GM19438 (cell line): ENCODE results near the gene KIF5B.
"Not testable (repeated sequence)": the region's sequence is repeated elsewhere in the genome, so short reads cannot be mapped to it uniquely, and the experiment has no call there.

Experiments used
- ATAC-seq: cut with Tn5 transposase; IDR thresholded peaks from one replicate; pipeline ENCODE4 v1.9.1; 2021; ENCODE audit warnings: low read depth; ENCODE audit not compliant: unreplicated experiment

Gene KIF5B

DNA sequence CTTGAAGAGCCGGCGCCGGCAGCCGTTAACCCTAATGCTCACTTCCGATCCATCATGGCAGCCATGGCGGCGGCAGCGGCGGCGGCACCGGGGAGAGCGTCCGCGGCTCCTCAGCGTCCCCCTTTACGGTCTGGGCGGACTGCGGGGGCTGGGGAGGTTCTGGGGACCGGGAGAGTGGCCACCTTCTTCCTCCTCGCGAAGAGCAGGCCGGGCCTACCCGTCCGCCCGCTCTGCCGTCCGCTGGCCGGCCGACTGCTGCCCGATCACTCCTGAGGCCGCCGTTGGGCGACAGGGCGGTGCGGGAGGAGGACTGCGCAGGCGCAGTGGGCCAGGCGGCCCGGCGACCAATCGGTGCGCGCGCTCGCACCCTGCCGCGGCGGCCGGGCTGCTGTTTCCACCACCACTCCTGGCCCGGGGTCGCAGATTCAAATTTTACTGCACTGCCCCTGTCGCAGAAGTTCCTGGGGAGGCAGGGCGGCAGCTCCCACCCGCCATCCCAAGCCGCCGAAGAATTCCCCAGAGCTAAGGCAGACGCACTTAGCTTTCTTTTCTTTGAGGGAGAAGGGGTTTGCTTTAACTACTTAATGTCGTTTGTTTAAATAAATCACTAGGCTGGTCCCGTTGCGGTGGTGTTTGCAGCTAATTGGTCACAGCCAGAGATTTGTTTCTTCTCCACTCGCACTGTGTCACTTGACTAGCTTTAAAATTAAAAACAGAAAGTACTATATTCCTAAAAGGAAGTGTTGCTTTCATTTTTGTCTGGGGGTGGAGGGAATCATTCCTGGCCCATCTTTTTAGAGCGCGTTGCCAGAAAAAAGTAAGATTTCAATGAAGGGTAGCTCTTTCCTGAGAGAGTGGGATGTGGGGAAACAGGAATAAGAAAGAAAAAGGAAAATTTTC is at the start of gene KIF5B:
Gene KIF5B, minus strand, starts transcription at position 290 of the 900 bp plus-strand sequence. CDS start 452 bp downstream, outside the sequence.
- peak; percentile 80 for ATAC-seq

DNA sequence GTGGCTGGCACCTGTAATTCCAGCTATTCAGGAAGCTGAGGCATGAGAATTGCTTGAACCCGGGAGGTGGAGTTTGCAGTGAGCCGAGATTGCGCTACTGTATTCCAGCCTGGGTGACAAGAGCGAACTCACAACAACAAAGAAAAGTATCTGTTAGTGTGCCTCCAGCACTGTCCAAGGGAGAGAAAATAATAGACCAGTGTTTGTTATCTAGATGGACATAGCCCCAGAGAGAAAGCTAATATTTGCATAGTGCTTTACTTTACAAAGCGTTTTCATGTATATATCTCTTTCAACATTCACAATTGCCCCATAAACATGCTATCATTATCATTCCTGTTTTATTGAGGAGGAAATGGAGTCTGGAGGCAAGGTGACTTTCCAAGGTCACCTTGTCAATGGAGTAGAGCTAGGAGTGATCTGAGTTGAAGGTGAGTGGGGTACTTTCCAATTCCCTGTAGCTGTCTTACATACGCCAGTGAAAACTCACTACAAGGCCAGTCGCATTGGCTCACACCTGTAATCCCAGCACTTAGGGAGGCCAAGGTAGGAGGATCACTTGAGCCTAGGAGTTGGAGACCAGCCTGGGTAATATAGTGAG is 49.7 kb upstream of the KIF5B start:
- no peak for ATAC-seq

DNA sequence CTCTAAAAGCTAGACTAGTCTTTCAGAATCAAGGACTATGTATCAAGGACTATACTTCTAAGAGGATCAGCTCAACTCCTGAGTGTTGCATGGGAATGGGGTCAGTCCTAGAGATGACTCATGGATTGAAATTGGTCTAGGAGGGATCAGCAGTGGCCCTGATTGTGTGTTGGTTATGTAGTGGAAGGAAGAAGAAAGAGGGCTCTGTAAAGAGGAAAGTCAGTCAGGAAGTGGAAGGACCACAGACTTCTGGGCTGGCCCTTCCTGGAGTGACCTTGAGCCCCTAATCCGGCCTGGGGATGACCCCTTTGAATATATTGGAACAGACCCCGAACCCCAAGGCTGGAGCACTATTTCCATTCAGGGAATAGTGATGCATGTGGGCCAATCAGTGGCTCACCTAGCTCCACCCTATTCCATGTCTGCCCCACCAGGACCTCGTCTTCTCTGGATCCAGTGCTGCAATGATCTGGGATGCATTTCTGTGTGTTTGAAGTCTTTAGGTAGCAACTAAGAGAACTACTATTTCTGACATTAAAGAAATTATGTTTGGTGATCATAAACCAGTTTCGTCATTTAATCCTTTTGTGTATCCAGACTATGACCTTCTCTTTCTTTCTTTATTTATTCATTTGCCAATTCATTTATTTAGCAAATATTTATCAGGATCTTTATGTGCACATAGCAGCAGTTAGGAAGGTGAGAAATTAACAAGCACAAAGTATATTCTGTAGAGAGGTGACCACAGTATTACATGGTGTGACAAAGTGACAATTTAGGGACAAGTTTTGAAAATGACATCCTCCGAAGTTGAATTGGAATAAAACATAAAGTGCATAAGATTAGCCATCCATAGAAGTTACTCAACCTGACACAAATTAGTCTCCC is 48.6 kb upstream of the KIF5B start:
- no peak for ATAC-seq

DNA sequence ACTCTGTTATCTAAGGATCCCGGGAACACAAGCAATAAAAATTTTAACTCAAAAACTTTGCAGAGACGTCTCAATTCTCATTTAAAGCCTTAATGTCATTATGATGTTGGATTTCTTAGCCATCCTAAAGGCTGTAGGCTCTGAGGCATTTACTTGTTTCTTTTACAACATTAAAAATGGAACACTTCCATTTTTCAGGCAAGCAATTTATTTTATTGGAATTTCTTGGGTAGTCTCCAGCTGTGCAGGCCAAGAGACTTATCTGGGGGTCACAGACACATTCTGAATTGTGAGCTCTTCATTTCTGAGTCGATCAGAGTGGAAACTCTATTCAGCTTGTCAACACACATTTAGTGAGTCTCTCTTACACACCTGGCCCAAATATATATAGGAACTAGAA is 48.0 kb upstream of the KIF5B start:
- ATAC-seq, result no peak

DNA sequence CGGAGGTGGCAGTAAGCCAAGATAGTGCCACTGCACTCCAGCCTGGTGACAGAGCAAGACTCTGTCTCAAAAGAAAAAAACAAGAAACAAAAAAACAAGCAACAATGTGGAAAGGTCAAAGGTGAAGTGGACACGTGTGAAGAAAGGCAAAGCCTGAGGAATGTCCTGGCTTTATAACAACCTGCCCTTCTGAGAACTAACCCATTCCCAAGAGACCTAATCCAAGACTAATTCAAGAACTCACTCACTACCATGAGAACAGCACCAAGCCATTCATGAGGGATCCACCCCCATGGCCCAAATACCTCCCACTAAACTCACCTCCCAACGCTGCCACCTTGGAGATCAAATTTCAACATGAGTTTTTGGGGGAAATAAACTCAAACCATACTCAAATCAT is 47.5 kb upstream of the KIF5B start:
- no peak for ATAC-seq

DNA sequence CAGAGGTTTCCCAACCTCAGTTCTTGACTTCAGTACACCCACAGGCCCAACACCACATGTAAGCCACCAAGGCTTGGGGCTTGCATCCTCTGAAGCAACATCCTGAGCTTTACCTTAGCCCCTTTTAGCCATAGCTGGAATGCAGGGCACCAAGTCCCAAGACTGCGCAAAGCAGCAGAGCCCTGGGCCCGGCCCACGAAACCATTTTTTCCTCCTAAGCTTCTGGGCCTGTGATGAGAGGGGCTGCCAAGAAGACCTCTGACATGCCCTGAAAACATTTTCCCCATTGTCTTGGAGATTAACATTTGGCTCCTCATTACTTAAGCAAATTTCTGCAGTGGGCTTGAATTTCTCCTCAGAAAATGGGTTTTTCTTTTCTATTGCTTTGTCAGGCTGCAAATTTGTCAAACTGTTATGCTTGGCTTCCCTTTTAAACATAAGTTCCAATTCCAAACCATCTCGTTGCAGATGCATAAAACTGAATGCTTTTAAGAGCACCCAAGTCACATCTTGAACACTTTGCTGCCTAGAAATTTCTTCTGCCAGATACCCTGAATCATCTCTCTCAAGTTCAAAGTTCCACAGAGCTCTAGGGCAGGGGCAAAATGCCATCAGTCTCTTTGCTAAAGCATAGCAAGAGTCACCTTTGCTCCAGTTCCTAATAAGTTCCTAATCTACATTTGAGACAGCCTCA is 42.5 kb upstream of the KIF5B start:
- ATAC-seq, result not testable (repeated sequence)

DNA sequence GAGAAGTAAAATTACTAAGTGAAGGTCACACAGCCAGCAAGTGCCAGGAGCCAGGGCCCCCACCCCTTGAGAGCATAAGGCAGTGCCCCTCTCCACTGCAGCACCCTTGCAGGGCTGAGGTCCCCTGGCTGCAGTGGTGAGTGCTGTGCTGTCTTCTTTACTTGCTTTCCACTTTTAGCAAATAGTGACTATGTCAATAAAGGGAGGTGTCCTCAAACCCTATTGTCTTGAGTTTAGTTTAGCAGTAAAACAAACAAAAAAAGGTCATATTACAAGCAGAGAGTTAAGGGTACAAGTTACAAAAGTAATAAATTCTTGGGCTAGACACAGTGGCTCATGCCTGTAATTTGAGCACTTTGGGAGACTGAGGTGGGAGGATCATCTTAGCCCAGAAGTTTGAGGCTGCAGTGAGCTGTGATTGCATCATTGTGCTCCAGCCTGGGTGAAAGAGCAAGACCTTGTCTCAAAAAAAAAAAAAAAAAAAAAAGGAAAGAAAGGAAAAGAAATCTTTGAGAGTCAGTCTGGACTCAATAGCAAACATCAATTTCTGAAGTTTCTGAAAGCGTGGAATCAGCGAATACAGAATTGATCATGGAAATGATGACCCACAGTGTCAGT is 39.0 kb upstream of the KIF5B start:
- no peak for ATAC-seq

DNA sequence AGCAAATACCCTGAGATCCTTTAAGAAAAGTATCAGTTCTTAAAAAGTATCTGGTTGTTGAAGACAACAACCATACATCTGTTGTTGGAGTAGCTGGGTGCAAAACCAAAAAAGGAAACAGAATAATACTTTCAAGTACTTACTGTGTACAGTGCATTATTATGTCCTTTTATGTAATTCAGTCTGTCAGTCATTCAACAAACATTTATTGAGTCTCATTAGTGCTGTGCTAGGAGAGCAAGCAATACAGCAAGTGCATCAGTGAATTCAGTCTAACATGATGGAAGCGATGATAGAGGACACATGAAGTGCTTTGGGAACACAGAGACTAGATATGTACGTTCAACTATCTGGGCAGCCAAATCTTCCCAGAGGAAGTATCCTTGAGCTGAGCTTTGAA is 37.4 kb upstream of the KIF5B start:
- ATAC-seq, result no peak

DNA sequence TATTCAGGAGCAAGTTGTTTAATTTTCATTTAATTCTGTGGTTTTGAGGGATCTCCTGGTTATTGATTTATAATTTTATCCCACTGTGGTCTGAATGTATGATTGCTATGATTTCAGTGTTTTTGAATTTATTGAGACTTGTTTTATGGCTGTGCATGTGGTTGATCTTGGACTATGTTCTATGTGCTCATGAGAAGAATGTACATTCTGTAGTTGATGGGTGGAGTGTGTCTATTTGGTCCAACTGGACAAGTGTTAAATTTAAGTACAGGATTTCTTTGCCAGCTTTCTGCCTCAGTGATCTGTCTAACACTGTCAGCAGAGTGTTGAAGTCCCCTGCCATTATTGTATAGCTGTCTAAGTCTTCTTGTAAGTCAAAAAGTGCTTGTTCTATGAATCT is 34.8 kb upstream of the KIF5B start:
- no peak for ATAC-seq

DNA sequence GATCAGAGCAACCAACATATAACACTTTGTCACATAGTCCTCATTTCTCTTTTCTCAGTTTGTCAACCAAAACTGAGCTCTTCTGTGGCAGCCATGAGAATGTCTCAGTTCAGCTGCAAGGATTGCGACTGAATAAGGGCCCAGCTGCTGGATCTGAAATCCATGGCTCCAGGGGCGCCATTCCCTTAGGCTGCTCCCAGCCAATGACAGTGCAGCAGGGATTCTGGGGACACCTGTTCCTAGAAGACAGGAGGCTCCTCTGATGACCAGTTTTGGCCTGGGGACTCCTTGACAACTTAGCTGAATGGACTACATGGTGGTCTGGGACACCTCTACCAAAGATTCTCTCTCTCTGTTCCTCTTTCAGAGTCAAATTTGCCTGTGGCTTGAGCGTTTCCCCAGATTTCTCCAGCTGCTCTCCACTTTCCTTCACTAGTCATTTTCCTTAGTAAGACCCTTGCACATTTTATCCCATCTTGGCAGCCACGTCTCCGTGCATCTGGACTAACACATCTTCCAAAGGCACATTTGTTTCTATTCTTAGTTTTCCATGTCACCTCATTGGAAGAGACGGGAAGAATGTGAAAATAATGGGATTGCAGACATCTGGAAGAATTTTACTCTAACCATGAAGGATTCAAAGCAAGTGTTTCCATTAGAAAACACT is 28.1 kb upstream of the KIF5B start:
- ATAC-seq, result no peak

DNA sequence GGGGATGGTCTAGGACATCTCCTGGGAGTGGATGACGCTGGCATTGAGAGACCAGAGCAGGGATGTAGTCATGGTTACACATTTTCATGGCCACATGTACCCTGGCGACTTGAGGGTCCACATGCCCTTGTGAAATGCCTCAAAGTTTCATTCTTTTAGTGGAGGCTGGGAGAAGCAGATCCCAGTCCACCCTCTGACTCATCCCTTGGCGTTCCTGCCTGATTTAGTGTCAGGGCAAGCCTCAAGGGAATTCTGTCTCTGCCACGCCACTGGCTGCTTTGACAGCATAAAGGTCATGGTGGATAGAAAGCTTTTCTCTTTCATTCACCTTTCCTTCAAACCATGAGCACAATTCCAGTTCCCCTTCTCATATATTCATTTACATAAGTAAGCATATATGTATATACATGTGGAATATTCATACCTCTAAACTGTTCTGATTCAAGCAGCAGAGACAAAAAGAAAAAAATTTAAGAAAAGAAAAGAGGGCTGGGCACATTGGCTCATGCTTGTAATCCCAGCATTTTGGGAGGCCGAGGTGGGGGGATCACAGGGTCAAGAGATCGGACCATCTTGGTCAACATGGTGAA is 21.8 kb upstream of the KIF5B start:
- no peak for ATAC-seq

DNA sequence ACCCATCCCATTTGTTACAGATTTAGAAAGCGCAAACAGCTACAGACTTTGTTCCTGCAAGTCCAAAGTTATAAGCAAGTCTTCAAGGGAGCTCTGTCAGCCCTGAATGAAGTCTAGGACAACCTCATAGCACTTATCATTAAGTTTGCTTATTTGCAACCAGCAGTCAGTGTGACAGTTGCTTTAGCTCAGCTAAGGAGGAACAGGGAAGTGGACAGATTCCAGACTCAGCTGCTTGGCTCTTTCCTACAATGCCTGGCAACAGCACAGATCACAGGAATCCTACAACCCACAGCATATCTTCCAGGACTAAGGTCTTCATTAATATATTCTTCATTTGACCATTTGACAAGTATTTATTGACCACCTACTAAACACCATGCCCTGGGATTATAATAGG is 17.4 kb upstream of the KIF5B start:
- ATAC-seq, result no peak

DNA sequence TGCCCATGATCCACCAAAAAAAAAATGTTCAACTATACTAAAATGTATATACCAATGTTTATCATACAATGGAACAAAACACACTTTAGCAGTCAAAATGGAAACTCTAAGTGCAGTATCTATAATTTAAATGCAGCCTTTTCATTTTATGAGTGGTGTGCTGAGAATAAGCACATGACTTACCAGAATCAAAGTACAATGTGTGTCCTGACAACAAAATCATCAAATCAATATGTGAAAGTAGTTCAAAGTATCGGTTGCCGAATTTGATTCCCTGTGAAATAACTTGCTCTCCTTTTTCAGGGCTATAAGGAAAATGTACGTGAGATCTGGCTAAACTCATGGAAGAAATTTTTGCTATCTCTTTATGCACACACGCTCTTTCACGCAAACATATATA is 16.9 kb upstream of the KIF5B start:
- no peak for ATAC-seq

DNA sequence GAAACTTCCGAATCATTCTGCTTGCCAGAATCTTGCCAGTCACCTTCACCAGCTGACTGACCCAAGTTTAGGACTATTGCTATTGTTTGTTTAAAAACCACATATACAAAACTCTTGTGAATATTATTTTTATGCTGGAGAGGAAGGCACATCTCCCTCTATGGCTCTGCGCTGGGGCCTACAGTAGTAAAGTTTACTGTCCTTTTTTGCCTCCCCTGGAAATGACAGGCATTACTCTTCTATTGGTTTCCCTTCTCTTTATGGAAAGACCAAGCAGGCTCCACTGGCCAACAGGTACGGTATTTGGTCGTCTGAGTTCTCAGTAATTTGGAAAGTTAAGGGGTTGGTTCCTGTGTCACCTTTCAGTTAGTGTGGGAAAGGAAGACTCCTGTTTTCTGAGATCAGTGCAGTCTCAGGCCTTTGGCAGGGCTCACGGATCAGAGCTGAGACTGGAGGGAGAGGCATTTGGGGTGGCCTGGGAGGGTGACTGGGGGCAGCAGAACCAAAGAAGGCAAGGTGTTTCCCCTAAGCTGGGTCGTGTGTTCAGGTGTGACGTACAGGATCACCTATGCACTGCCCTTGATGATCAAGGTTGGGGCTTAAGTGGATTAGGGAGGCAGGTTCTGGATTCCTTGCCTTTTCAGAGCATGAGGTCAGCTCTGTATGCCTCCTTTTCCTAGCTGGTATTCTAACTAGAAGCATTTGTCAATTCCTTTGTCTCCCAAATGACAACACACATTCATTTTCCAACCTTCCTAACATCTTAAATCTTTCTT is 16.0 kb upstream of the KIF5B start:
- no peak for ATAC-seq

DNA sequence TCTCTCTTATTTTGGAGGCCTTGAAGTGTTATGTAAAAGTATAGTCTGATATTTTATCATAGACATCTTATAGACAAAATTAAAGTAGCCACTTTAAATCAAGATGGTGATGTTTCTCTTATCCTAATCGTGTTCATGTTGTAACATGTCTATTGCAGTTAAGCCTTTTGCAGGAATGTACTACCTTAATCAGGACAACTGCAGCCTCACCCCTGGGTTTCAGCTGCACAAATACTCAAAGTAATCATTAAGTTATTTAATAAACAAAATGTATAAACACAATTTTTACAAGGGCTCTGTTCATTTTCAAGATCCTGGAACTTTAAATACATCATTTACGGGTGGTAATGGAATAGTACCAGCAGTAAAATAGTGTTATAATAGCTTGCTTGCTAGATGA is 14.4 kb upstream of the KIF5B start:
- no peak for ATAC-seq

DNA sequence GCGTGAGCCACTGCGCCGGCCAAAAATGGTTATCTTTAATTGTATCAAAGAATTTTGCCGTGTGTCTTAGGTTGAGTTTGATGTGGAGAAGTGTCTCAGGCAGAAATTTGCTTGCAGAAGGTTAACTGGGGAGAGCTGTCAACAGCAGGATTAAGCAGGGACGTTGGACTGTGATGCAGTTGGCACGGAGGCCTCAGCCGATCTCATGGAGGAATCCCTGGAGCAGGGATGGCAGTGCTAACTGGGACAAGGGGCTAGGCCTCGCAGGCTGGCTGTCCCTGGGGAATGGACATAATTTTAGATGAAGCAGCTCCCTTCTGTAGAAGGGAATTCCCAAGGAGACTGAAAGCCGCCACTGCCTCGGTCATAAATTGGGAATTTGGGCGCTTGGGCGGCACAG is 12.3 kb upstream of the KIF5B start:
- ATAC-seq, result no peak

DNA sequence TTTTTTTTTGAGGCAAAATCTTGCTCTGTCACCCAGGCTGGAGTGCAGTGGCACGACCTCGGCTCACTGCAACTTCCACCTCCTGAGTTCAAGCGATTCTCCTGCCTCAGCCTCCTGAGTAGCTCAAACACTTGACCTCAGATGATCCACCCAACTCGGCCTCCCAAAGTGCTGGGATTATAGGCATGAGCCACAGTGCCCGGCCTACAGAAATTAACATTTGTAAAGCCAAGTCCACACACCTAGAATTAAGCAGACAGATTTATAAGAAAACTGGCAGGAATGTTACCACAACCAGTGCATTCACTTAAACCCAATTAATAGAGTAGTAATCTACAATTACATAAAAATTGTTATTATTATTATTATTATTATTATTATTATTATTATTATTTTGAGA is 11.7 kb upstream of the KIF5B start:
- ATAC-seq, result not testable (repeated sequence)

DNA sequence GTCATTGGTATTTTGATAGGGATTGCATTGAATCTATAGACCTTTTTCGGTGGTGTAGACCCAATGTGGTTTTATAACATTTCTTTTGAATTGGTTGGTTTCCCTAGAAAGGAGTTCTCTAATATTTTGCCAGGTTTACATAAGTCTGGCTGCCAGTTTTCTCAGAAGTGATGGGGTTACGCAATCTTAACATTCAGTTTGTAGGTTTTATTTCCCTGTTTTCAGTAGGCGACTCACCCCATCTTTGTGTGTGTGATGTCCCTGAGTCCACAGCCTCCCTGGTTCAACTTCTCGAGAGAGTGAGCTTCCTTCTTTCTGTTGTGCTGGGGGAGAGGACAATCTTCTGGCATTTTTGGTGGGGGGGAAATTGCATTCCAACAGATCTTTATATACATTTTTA is 9.6 kb upstream of the KIF5B start:
- no peak for ATAC-seq

DNA sequence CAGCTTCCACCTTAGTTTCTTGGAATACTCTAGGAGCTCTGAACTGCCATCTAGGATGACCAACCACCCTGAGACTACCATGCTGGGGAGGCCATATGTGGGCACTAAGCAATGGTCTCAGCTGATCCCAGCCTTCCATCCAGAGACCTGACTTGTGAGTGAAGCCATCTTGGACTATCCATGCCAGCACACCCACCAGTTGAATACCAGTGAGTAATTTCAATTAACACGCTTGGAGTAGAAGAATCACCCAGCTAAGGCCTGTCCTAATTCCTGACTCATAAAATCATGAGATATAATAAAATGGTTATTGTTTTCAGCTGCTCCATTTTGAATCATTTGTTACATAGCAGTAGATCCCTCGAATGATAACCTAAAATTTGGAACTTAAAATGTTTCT is 5.2 kb upstream of the KIF5B start:
- ATAC-seq, result no peak
